HG03095 (cell line): ENCODE results near the gene CLDN10.
"Not testable (repeated sequence)": the region's sequence is repeated elsewhere in the genome, so short reads cannot be mapped to it uniquely, and the experiment has no call there.

Experiments used
- ATAC-seq: cut with Tn5 transposase; IDR thresholded peaks from one replicate; pipeline ENCODE4 v1.9.1; 2021; ENCODE audit warnings: moderate library complexity; ENCODE audit not compliant: unreplicated experiment

CLDN10 gene

GRCh38 chr13:95552539-95553441 is at the start of gene CLDN10:
Gene CLDN10 (plus strand): TSS chr13:95552720. CDS start chr13:95552754, 34 bp downstream.
- ATAC-seq = no peak

DNA sequence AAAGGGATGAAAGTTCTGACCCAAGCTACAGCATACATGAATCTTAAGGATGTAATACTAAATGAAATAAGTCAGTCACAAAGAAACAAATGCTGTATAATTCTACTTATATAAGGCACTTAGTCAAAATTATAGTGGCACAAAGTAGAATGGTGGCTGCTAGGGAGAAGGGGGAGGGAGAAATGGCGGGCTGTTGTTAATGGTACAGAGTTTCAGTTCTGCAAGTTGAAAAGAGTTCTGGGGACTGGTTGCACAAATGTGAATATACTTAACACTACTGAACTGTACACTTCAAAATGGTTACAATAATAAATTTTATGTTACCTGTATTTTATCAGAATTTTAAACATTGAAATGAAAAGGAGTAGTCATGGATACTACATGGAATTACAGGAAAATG is 48.9 kb upstream of the CLDN10 start:
- ATAC-seq = no peak

DNA sequence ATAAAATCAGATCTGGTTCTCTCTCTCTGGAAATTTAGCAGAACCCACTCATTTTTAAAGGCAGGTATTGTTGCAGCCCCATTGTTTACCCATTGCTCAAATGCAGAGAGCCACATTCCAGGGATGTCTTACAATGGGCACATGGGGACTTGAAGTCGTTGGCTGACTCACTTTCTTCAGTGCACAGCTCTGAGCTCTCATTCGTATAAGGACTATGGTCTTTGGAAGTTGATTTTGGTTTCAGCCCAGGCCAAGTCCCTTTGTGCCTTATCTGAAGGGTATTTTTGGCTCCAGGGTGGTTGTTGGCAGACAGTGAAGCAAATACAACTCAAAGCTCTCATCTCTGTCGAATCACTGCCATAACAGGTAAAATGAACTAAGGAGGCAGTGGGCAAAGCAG is 47.3 kb upstream of the CLDN10 start:
- no peak for ATAC-seq

DNA sequence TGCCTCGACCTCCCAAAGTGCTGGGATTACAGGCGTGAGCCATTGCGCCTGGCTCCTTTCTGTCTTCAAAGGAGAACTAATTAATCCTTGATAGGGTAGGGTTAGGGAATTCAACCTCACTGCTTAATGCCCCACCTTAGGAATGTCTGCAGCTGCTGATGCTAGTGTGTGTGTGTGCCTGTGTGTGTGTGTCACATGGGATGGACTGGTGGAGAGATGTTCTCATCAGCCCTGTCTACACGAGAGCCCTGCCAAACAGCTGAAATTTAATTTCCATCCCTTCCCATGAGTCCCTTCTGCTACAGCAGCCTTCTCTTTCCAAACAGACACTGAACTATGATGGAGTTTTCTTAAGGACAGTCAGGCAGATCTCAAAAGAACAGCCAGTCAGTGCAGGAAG is 46.5 kb upstream of the CLDN10 start:
- no peak for ATAC-seq

- no peak for ATAC-seq
Measured at GRCh38 chr13:95507991-95508390, 44.5 kb upstream of the CLDN10 start.

DNA sequence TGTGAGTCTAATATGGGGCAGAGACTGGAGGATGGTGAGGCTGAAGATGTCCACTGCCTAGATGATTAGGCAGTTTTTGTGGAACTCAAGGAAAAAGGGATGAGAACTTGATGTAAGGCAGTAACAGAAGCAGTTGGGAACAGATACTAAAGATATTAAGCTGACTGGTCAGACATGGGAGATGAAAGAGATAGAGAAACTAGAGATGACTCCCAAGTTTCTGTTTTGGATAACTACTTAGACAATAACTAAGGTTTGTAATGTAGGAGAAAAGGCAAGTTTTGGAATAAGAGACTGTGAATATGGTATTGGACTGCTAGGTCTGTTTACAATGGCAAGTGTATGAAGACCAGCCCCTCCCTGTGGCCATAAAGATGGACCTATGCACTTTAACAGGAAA is 43.5 kb upstream of the CLDN10 start:
- no peak for ATAC-seq

DNA sequence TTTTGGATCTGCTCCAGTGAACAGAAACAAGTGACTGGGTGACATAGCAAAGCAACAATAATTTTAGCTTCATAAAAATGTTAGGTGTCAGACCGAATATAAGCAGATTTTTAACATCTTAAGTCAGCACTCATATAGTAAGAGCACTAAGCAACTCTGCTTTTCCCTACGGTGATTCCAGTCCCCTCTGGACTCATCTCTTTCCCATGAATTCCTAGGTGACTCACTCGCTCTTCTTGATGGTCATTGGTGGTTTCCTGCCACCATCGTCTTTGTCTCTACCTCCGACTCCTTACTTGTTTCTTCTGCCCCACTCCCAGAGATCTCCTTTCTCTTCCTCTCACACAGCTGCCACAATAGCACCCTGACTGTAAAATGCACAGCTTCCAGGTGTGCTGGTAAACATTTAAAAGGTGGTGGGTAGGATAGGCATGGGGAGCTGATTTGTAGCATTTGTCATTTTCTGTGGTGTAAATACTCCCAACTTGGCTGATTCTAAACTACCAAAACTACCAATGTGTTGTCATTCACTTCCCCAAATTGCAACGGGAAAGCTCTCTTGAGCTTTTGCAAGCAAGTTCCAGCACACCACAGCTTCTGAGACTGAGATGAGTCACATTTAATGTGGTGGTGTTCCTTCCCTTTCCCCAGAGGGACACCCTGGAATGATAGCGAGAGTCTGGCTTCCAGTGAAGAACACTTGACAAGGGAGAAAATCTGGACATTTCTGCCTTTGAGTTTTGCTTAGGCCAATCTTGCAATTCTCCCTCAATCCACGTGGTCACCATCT is 42.8 kb upstream of the CLDN10 start:
- ATAC-seq = no peak

GRCh38 chr13:95510950-95511349 is 41.6 kb upstream of the CLDN10 start:
- ATAC-seq = no peak

GRCh38 chr13:95512424-95512823 is 40.1 kb upstream of the CLDN10 start:
- no peak for ATAC-seq

DNA sequence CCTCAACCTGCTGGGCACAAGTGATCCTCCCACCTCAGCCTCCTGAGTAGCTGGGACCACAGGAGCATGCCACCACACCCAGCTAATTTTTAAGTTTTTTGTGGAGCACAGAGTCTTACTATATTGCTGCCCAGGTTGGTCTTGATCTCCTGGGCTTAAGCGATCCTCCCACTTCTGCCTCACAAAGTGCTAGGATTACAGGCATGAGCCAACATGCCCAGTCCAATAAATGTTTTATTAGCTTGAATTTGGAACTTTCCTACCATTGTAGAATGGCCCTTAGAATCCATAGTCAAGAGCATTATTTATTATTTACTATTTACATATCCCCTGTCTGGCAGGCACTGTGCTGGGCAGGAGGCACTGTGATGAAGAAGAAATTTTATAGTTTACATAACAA is 39.6 kb upstream of the CLDN10 start:
- no peak for ATAC-seq

GRCh38 chr13:95515606-95516005 is 36.9 kb upstream of the CLDN10 start:
- not testable (repeated sequence) for ATAC-seq

DNA sequence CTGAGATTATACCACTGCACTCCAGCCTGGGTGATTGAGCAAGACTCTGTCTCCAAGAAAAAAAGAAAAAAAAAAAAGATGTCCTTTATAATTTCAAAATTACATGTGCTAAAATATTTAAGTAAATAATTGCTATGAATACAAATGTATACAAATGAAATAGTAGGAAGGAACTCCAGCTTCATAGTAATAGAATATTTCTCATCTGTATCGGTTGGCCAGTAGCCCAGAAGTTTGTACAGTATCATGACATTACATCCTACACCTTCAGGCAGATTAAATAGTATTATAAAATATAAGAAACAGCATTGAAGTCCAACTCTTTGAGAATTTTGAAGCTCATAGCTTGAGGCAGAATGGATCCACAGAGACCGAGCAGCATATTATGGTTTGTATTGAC is 36.5 kb upstream of the CLDN10 start:
- ATAC-seq = no peak

DNA sequence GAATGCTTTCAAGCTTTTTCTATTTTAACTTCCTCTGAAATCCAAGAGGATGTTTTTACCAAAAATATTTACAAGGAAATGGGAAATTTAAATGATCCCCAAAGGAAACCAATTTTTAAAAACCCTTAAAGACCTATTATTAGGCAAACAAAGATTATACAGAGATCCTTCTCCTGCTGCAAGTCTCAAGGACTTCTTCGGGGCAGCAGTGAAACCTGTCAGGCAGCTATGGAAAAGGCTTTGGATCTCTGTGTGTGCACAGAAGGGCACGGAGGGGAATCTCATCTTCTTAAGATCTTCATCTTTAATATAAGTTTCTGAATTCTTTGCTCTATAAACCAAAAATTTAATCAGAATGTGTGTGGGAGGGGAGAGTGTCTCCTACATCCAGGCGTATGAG is 36.0 kb upstream of the CLDN10 start:
- ATAC-seq = no peak

- ATAC-seq = no peak
Measured at GRCh38 chr13:95523598-95523997, 28.9 kb upstream of the CLDN10 start.

- ATAC-seq = no peak
Measured at GRCh38 chr13:95524264-95524901, 28.1 kb upstream of the CLDN10 start.

- ATAC-seq = no peak
Measured at GRCh38 chr13:95527955-95528354, 24.6 kb upstream of the CLDN10 start.

DNA sequence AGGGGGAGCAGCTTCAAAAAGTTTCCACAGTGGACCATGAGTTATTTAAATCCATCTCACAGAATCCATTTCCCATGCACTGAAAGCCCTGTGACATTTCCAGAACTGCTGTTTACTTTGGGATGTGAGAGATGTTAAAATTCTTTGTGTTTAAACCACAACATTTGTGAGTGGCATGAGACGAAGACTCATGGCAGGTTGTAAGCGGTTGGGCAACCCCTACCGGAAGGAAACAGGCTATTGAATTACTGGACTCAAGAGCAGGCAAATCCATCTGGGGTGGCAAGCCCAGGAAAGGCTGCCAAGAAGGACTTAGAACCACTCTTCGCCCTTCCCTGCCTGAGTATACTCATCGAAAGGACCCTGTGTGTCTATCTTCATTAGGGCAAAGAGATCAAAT is 22.3 kb upstream of the CLDN10 start:
- ATAC-seq = no peak

GRCh38 chr13:95533545-95534160 is 18.9 kb upstream of the CLDN10 start:
- no peak for ATAC-seq

DNA sequence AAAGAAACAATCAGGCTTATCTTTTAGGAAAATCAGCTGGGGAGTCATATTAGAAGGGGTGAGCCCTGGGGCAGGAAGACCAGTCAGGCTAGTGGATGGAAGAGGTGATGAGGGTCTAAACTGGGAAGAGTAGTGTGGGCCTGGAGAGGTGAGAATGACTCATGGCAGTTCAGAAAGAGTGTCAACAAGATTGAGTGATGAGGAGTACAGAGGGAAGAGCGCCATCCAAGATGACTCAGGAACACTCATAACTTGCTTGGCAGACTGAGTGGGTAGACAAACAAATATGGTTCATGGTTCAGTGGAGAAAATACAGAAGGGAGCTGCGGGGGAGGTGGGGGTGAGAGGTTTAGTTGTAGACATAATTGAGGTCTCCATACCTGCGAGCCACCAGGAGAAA is 17.3 kb upstream of the CLDN10 start:
- no peak for ATAC-seq

DNA sequence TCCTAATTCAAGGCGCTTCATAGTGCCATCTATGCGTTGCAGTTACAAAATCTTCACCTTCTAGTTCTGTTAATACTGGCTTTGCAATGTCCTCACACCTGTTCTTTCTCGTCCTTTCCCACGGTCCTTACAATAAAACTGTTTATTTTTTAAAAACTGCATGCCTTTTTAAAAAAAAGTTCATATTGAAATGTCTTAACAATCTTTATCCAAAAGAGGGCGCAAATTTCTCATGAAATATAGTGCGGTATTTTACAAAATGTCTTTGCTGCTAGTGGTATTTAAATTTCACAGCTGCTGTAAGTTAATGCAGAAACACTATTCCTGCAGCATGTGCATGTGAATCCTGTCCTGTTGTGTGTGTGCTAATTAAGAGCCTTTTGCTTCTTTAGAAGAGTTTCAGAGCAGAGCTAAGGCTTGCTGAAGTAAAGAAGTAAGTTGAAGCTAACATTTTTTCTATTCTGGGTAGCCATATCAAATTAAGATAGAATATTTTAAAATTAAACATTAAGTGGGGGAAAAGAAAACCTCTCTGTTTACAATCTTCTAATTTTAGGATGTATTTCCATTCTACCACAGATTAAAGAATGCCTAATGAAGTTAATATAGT is 15.8 kb upstream of the CLDN10 start:
- ATAC-seq = no peak

GRCh38 chr13:95540888-95541287 is 11.6 kb upstream of the CLDN10 start:
- ATAC-seq = no peak
